HG03103 (cell line): ENCODE results near the gene C1orf21.
"Not testable (repeated sequence)": the region's sequence is repeated elsewhere in the genome, so short reads cannot be mapped to it uniquely, and the experiment has no call there.

Experiments used
- ATAC-seq: cut with Tn5 transposase; IDR thresholded peaks from one replicate; pipeline ENCODE4 v1.9.1; 2021; ENCODE audit warnings: low read depth; ENCODE audit not compliant: unreplicated experiment

The C1orf21 gene

DNA sequence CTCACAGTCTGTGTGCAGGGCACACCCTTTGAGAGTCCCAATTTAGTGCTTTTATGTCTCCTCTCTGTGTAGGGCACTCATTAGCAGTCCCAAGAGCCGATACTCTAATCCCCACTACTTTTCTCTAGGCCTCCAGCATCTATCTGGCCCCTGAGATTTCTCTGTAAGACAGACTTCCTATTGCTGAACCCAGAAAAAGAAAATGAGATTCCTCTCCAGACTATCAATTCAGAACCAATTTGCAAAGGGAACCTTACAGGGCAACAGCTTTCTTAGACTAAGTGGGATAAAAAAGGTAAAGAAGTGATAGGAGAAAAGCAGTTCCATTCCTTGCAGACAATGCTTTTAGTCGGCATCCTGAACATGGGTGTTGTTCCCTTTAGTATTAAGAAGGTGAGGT is 195.6 kb downstream of the C1orf21 start:
- no peak for ATAC-seq

DNA sequence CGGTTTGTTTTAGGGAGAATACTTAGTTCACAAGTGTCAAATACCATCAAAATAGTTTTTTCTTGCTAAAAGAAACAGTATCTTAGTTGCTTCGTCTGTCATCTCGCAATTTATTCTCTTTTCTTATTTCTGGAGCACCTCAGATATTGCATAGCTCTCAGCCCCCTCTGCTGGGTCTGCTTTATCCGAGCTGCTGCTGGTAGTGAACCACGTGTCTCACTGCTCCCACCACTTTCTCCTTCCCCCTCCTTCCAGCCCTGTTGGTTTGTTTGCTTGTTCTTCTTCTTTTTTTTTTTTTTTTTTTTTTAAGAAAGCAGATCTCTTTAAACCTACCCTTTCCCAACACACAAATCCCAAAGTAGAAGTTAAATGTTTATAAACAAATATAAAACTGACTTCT is 197.0 kb downstream of the C1orf21 start:
- ATAC-seq, result no peak

GRCh38 chr1:184588701-184589100 is 201.9 kb downstream of the C1orf21 start:
- ATAC-seq, result no peak

DNA sequence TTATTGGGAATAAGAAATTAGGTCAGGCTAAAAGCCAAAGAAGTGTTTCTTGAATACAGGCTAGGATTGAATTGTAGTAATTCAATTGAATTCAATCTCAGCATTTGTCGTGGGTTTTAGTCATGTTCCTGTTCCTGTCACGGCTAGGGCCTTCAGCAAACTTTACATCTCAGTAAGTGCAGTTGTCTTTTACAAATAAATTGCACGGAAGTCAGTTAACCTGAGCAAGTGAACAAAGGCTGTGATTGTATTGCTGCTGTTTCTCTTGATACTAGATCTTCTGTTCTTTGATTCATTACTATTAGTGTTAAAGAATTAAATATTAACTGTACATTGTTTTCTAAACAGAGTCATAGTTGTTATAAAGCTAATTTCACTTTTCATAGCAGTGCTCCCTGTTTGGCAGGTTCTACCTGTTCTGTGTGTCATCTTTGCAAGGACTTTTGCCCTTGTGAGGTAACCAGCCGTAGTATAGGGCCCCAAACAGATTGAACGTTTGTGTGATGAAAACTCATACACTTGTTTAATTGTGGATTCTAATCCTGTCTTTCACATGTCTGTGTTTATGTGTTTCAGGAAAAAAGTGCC is 203.4 kb downstream of the C1orf21 start:
- ATAC-seq, result no peak

- no peak for ATAC-seq
These were observed 206.8 kb downstream of the C1orf21 start for GRCh38 chr1:184593597-184593996.

GRCh38 chr1:184595596-184595995 is 208.8 kb downstream of the C1orf21 start:
- no peak for ATAC-seq

DNA sequence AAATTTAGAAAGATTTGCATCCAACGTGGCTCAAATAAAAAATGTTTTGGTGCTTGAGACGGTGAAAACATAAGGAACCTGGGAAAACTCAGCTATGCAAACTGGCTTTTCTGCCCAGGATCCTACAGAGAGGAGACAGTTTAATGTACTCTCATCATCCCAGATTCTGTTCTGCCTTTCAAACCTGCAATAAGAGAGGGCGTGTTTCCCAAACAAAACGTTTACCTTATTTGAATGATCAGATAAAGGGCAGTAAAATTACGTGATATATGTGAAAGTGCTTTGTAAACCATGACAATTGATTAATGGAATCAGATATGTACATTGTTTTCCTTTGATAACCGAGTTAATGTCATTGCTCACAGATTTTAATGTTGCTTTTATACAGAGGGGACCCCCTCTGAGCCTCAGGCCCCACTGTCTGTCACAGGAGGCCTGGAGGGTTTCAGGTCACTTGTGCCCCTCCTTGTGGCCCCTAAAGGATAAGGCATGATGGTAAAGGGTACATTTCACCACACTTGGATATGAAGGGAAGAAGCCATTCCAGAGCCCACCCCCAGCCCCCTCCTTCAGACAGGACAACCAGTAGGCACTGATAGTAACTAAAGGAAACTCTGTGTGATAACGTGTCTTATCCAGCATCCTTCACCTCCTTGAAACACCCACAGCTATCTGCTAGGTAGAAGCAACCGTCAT is 210.3 kb downstream of the C1orf21 start:
- ATAC-seq, result no peak

GRCh38 chr1:184597650-184598357 is 211.0 kb downstream of the C1orf21 start:
- no peak for ATAC-seq

- ATAC-seq, result no peak
These were observed 211.8 kb downstream of the C1orf21 start for GRCh38 chr1:184598403-184599193.

DNA sequence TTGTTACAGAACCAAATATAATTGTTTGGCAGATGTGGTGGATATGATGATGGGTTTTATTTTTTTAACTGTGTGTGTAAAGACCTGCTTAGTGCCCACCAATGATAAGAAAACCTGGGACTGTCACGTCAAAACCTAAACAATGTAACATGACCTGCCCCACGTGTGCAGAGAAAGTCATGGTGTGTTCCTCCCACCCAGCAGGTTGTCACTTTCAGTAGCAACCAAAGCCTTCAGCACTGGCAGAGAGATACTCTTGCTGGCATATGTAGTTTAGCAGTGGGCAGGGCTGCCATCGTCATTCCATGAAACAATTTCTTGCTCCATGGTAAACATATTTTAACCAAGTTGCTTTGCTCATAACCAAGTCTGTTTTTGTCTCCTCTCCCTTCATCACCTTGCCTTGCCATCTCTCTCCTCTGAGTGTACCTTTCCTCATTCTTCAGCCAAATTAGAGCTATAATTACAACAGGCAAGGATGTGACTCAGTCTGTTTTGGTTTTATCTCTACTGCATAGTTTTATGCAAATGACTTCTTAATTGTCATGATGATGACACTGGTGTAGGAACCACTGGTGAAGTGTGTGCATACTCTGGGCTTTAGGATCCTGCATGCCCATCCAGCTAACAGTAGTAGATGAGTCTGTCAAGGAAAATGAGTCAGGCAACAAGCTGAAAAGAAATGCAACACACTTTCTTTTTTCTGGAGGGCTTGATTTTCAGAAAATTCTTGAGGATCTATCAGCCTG is 217.5 kb downstream of the C1orf21 start:
- no peak for ATAC-seq

GRCh38 chr1:184605941-184606340 is 219.1 kb downstream of the C1orf21 start:
- ATAC-seq, result no peak

DNA sequence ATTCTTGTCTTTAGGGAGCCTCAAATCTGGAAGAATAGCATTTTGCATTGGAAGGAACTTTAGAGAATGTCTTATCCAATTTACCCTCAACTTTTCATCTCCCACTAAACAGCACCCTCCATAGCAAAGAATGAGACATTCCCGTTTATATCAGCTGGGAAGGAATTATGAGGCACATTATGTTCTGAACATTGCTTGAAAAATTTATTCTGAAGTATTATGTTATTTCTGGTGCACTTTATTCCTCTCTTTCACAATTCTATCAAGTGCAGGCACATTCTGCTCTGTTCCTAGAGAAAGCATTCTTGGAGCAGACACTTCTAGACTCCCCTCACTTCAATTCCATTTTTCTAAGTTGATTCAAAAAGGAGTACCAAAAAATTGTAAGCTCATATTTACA is 220.0 kb downstream of the C1orf21 start:
- ATAC-seq, result no peak

- no peak for ATAC-seq
These were observed 221.8 kb downstream of the C1orf21 start for GRCh38 chr1:184608581-184608980.

GRCh38 chr1:184608990-184609389 is 222.2 kb downstream of the C1orf21 start:
- no peak for ATAC-seq

DNA sequence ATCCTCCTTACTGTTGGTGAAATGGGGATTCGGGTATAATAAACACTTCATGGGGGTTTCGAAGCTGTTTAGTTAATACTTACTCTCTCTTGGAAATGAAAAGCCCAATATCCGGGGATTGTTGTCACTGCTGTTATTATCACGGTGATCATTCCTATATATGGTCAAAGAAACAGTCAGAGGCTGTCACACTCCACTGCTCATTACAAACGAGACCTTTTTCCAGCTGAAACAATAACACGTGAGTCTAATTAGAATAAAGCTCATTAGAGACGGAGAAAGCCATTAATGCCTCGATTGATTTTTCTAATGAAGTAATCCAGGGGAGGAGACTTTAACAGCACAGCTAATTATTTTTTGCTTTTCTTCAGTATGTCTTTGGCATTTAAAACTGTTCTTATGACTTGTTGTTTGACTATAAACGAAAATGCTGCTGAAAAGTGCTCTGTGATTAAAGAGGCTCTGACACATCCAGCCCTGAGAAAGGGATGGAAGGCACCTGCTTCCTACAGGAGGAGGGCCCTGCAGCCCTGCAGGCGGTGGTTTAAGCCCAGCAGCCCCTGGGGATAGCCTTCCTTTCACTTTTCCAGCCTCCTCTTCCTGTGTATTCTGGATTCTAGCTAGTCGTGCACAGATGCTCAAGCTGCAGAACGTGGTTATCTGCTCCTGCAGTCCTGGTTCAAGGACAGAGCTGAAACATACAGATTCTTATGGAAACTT is 224.2 kb downstream of the C1orf21 start:
- ATAC-seq, result no peak

- ATAC-seq, result not testable (repeated sequence)
These were observed 225.4 kb downstream of the C1orf21 start for GRCh38 chr1:184612229-184612628.

DNA sequence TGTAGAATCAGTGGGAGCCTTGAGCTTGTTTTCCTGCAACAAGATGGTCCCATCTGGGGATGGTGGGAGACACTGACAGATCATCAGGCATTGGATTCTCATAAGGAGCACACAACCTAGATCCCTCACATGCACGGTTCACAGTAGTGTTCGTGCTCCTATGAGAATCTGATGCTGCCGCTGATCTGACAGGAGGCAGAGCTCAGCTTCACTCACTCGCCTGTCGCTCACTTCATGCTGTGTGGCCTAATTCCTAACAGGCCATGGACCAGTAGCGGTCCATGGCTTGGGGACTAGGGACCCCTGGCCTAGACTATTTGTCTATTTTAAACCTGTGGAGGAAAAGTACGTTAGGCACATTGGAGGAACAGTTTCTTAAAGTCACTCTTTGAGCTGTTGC is 227.8 kb downstream of the C1orf21 start:
- ATAC-seq, result no peak

DNA sequence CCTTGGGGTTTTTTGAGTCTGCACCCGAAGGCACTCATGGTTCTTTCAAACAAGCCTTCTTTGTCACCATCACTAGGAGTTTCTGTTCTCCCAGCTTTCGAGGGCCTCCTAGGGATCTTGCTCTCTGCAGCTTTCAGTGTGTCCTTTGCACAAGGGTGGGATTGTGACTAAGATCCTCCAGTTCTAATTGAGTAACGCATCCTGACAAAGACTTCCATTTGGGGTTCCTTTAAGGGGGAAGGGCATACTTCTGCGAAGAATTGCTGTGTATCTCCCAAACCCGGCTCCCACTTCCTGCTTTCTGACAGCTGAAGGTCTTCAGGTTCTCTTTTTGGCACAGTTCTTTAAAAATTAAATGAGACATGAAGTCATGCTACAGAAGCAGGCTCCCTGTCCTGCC is 228.5 kb downstream of the C1orf21 start:
- no peak for ATAC-seq

DNA sequence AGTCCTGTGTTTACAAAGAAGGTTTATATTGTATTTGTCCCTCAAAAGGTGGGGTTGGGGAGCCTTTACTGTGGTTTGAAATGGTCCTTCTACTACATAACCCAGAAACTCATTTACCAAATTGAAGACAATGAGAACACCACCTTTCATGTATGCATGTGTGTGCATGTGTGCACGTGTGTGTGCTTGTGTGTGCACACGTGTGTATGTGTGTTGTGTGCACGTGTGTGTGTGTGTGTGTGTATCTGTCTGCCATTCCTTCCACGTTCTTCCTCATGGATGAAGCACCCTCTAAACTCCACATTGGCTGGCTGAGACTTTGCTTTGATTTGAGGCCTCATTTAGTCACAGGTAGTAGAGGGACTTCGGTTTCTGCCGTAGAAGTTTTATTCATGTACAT is 229.7 kb downstream of the C1orf21 start:
- ATAC-seq, result no peak
